Pericardium fibroblast (primary cell): Measurements from ENCODE around the gene TNFSF12. TPM values are rescaled to one million over a fixed set of nuclear protein-coding genes. Genes with fewer than 3 reads are reported as not detected.

Experiments used
- total RNA-seq: library from RNA; depleted of rRNA; stranded (reverse); fragments of >200 nt; gene quantifications from 2 replicates; pipeline ENCODE4 v1.2.3, GENCODE V29; 2015

The TNFSF12 gene, protein sequence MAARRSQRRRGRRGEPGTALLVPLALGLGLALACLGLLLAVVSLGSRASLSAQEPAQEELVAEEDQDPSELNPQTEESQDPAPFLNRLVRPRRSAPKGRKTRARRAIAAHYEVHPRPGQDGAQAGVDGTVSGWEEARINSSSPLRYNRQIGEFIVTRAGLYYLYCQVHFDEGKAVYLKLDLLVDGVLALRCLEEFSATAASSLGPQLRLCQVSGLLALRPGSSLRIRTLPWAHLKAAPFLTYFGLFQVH
- 14.1 and 17.4 TPM in 2 replicates for total RNA-seq

GRCh38 chr17:7548585-7549400 is at the start of gene TNFSF12:
TNFSF12 (plus strand) TSS chr17:7549058; CDS start chr17:7549154, 96 bp downstream.

GRCh38 chr17:7558544-7559319 is 9.9 kb downstream of the TNFSF12 start, which contains the start of gene TNFSF13:
TNFSF13 (plus strand) TSS chr17:7558750; CDS start chr17:7559040, 290 bp downstream.

DNA sequence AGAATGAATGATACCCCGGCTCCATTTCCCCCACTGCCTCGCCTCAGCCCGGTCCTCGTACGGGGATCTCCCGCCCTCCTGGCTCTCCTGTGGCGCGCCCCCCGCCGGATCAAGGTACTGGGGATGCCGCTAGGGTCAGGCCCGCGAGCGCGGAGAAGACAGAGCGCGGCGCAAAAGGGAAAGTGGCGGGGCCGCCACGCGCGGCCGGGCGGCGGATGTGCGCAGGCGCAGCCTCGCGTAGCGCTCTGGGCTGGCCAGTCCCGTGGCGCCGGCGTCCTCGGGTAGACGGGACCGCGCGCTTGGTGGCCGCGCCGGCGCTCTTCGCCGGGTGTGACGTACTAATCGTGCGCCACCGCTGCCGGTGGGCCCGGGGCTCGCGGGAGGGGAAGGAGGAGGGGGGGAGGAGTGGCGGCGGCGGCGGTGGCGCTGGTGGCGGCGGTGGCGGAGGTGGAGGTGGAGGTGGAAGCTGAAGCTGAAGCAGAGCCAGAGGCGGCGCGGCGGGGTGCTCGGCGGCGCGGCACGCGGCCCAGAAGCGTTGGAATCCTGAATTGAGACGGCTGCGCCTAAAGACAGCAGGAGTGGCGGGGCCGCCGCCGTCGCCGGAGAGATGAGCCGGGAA is 12.8 kb downstream of the TNFSF12 start, which contains the start of gene SENP3:
Gene SENP3, plus strand, starts transcription at position 331 of the 619 bp plus-strand sequence. CDS start 1,158 bp downstream, outside the sequence.

GRCh38 chr17:7579001-7579833 is 30.4 kb downstream of the TNFSF12 start, which contains the start of gene CD68:
CD68 (plus strand) TSS chr17:7579638; CDS start chr17:7579678, 40 bp downstream.

GRCh38 chr17:7583253-7584109 is 34.6 kb downstream of the TNFSF12 start, which contains the start of gene MPDU1:
MPDU1 (plus strand) TSS chr17:7583852; CDS start chr17:7583863, 11 bp downstream.

GRCh38 chr17:7589891-7590691 is 41.2 kb downstream of the TNFSF12 start, which contains the start of gene SOX15:
SOX15 (minus strand) TSS chr17:7590094; CDS start chr17:7589676, 418 bp downstream.

Other genes with a start within 250 kb of the TNFSF12 start
- gene EIF5A, start 241.4 kb upstream of the TNFSF12 start, total RNA-seq: 327 and 351 TPM in 2 replicates
- gene GPS2, start 233.7 kb upstream of the TNFSF12 start, total RNA-seq: 65.2 and 92.2 TPM in 2 replicates
- gene NEURL4, start 219.7 kb upstream of the TNFSF12 start, total RNA-seq: 8.9 and 13.0 TPM in 2 replicates
- gene ACAP1, start 212.5 kb upstream of the TNFSF12 start, total RNA-seq: 0.34 TPM in 1 of 2 replicates, not detected in the other
- 17.2 and 24.3 TPM in 2 replicates for gene KCTD11, start 196.9 kb upstream of the TNFSF12 start, total RNA-seq
- not detected in 2 replicates for gene TMEM95, start 193.9 kb upstream of the TNFSF12 start, total RNA-seq
- 0.09 and 0.47 TPM in 2 replicates for gene TNK1, start 168.0 kb upstream of the TNFSF12 start, total RNA-seq
- gene PLSCR3, start 154.5 kb upstream of the TNFSF12 start, total RNA-seq: 45.7 and 72.9 TPM in 2 replicates
- 83.2 and 132 TPM in 2 replicates for gene TMEM256, start 145.0 kb upstream of the TNFSF12 start, total RNA-seq
- 13.5 and 18.6 TPM in 2 replicates for gene NLGN2, start 141.2 kb upstream of the TNFSF12 start, total RNA-seq
- not detected in 2 replicates for gene SPEM1, start 128.7 kb upstream of the TNFSF12 start, total RNA-seq
- not detected in 2 replicates for gene SPEM2, start 123.4 kb upstream of the TNFSF12 start, total RNA-seq
- gene SPEM3, start 120.2 kb upstream of the TNFSF12 start, total RNA-seq: not detected in 2 replicates
- 1.3 and 2.4 TPM in 2 replicates for gene TMEM102, start 113.6 kb upstream of the TNFSF12 start, total RNA-seq
- gene FGF11, start 109.5 kb upstream of the TNFSF12 start, total RNA-seq: 0.43 and 2.0 TPM in 2 replicates
- 3.7 and 6.7 TPM in 2 replicates for gene CHRNB1, start 104.0 kb upstream of the TNFSF12 start, total RNA-seq
- 25.4 and 29.3 TPM in 2 replicates for gene ZBTB4, start 69.4 kb upstream of the TNFSF12 start, total RNA-seq
- not detected in 2 replicates for gene SLC35G6, start 67.6 kb upstream of the TNFSF12 start, total RNA-seq
- gene POLR2A, start 64.7 kb upstream of the TNFSF12 start, total RNA-seq: 35.5 and 50.7 TPM in 2 replicates
- gene TNFSF13, start 9.7 kb downstream of the TNFSF12 start, total RNA-seq: 2.1 and 3.6 TPM in 2 replicates
- 45.6 and 47.5 TPM in 2 replicates for gene SENP3, start 12.9 kb downstream of the TNFSF12 start, total RNA-seq
- gene CD68, start 30.6 kb downstream of the TNFSF12 start, total RNA-seq: 13.4 and 22.7 TPM in 2 replicates
- 115 and 144 TPM in 2 replicates for gene MPDU1, start 34.8 kb downstream of the TNFSF12 start, total RNA-seq
- 0.12 and 0.85 TPM in 2 replicates for gene SOX15, start 41.0 kb downstream of the TNFSF12 start, total RNA-seq
- gene FXR2, start 65.8 kb downstream of the TNFSF12 start, total RNA-seq: 17.7 and 41.3 TPM in 2 replicates
- 58.8 and 85.5 TPM in 2 replicates for gene SAT2, start 78.8 kb downstream of the TNFSF12 start, total RNA-seq
- gene SHBG, start 81.1 kb downstream of the TNFSF12 start, total RNA-seq: 0.12 and 4.1 TPM in 2 replicates
- 0.93 TPM in 1 of 2 replicates, not detected in the other for gene ATP1B2, start 101.9 kb downstream of the TNFSF12 start, total RNA-seq
- 44.9 and 63.2 TPM in 2 replicates for gene TP53, start 138.4 kb downstream of the TNFSF12 start, total RNA-seq
- gene WRAP53, start 139.4 kb downstream of the TNFSF12 start, total RNA-seq: 3.3 and 6.8 TPM in 2 replicates
- gene EFNB3, start 156.1 kb downstream of the TNFSF12 start, total RNA-seq: 3.3 and 4.9 TPM in 2 replicates
- 0.26 and 1.1 TPM in 2 replicates for gene DNAH2, start 168.7 kb downstream of the TNFSF12 start, total RNA-seq